ENCODE data around the gene CDKN2B-AS1.

DNA sequence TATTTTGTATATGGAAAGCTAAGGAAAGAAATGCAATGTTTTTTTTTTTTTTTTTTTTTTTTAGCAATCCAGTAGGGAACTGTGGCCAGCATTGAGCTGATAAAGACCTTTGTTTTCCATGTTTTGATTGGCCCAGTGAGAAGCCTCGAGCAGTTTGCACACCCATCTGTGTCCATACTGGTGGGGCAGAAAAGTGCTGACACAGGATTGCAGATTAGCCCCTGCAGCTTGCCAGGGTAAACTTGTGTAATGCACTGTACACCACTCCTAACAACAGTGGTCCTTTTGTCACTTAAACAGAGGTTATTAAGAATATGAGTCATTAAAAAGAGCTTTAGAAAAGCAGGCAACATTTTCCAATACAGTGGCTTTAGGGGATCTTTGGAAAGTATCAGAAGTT is 147.3 kb downstream of the CDKN2B-AS1 start:
- TF ChIP-seq, protein P1, sequence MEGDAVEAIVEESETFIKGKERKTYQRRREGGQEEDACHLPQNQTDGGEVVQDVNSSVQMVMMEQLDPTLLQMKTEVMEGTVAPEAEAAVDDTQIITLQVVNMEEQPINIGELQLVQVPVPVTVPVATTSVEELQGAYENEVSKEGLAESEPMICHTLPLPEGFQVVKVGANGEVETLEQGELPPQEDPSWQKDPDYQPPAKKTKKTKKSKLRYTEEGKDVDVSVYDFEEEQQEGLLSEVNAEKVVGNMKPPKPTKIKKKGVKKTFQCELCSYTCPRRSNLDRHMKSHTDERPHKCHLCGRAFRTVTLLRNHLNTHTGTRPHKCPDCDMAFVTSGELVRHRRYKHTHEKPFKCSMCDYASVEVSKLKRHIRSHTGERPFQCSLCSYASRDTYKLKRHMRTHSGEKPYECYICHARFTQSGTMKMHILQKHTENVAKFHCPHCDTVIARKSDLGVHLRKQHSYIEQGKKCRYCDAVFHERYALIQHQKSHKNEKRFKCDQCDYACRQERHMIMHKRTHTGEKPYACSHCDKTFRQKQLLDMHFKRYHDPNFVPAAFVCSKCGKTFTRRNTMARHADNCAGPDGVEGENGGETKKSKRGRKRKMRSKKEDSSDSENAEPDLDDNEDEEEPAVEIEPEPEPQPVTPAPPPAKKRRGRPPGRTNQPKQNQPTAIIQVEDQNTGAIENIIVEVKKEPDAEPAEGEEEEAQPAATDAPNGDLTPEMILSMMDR (IDR thresholded peaks at IDR 0.05), result no peak
- no peak for TF ChIP-seq POLR2A (IDR thresholded peaks at IDR 0.05)
